Liver (tissue), 3 donors: ENCODE measurements around the gene LRRN4CL.

Experiments used
- EGR1 ChIP-seq, 2 donors: IDR thresholded peaks; 2 replicates each; pipeline ENCODE4 v1.6.1; 2016 to 2018; ENCODE audit warnings: antibody characterized with exemption in 2 of 2, low read depth in 2 of 2
- FOXA1 ChIP-seq: IDR thresholded peaks from 2 replicates; pipeline ENCODE4 v1.6.1; 2016; ENCODE audit warnings: antibody characterized with exemption
- GABPA ChIP-seq, 2 donors: IDR thresholded peaks in 1 of 2; conservative IDR thresholded peaks in 1 of 2; 2 replicates each; pipeline ENCODE4 v1.6.1; 2016; ENCODE audit warnings: antibody characterized with exemption in 2 of 2, mild to moderate bottlenecking in 1 of 2, moderate library complexity in 1 of 2
- JUND ChIP-seq, 2 donors: IDR thresholded peaks; 2 replicates each; pipeline ENCODE4 v1.6.1; 2016; ENCODE audit warnings: antibody characterized with exemption in 2 of 2
- RAD21 ChIP-seq, 2 donors: IDR thresholded peaks; 2 replicates each; pipeline ENCODE4 v1.6.1; 2016; ENCODE audit warnings: antibody characterized with exemption in 2 of 2, mild to moderate bottlenecking in 2 of 2
- SP1 ChIP-seq: IDR thresholded peaks from 2 replicates; pipeline ENCODE4 v1.6.1; 2018; ENCODE audit warnings: antibody characterized with exemption, mild to moderate bottlenecking
- TAF1 ChIP-seq: conservative IDR thresholded peaks from 2 replicates; pipeline ENCODE4 v1.6.1; 2016; ENCODE audit warnings: antibody characterized with exemption, mild to moderate bottlenecking
- YY1 ChIP-seq: IDR thresholded peaks from 2 replicates; pipeline ENCODE4 v1.6.1; 2016; ENCODE audit warnings: antibody characterized with exemption, mild to moderate bottlenecking
- TF ChIP-seq, protein P1 (sequence below): IDR thresholded peaks from 2 replicates; pipeline ENCODE4 v1.6.1; 2016; ENCODE audit warnings: antibody characterized with exemption, mild to moderate bottlenecking
- TF ChIP-seq, protein P2 (sequence below): fragments of 150-350 bp; IDR thresholded peaks from 2 replicates; pipeline ENCODE4 v1.5.1; 2017; ENCODE audit warnings: improper control_type of control experiment, low read depth, low read length; ENCODE audit not compliant: missing input control
- TF ChIP-seq, protein P3 (sequence below): IDR thresholded peaks from 2 replicates; pipeline ENCODE4 v1.6.1; 2016; ENCODE audit warnings: antibody characterized with exemption
- TF ChIP-seq, protein P4 (sequence below): IDR thresholded peaks from 2 replicates; pipeline ENCODE4 v1.6.1; 2016; ENCODE audit warnings: antibody characterized with exemption
- TF ChIP-seq, protein P5 (sequence below): IDR thresholded peaks from 2 replicates; pipeline ENCODE4 v1.6.1; 2016; ENCODE audit warnings: antibody characterized with exemption
- donor health status: healthy.
- donor health status: healthy.

DNA sequence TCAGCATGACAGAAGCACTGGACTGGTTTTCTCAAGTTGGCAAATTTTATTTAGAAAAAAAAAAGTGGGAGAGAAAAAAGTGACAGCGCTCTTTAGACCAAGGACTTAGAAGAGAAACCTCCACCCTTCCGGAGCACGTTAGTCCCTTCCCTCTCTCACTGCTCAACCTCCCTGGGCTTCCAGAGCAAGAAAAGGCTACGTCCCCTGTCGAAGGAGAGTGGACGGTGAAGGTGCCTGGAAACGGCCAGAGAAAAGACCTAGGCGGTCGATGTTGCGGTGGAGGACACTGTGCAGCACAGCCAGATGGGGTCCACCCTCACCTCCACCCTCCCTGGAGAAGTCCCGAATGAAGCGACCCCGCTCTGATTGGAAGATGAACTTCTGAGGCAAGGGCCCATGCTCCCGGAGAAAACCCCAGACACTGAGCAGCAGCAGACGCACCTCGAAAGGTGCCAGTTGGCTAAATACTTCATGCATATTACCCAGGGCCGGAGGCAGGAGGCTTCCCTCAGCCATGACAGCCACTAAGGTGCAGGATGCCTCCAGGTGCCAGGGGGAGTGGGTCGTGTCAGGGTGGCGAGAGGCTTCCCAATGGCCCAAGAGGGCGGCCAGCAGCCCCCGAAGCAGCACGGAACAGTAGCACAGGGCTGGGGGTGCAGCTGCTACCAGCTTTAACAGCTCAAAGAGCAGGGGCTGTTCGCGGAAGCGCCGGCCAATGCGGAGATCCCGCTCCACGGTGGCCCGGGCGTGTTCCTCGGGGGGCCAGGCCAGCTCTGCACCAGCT is 42.3 kb downstream of the LRRN4CL start:
- TF ChIP-seq YY1 (no peak), JUND (IDR thresholded peaks at IDR 0.05) (no peak), SP1 (no peak), GABPA (IDR thresholded peaks at IDR 0.05 in 1 of 2, conservative IDR thresholded peaks at IDR 0.05 in 1 of 2) (no peak), RAD21 (IDR thresholded peaks at IDR 0.05) (no peak), TAF1 (peak; percentile 45), EGR1 (IDR thresholded peaks at IDR 0.05; ENCODE audit: low read depth in 2 of 2) (no peak), FOXA1 (no peak)
- TF ChIP-seq, protein P1, sequence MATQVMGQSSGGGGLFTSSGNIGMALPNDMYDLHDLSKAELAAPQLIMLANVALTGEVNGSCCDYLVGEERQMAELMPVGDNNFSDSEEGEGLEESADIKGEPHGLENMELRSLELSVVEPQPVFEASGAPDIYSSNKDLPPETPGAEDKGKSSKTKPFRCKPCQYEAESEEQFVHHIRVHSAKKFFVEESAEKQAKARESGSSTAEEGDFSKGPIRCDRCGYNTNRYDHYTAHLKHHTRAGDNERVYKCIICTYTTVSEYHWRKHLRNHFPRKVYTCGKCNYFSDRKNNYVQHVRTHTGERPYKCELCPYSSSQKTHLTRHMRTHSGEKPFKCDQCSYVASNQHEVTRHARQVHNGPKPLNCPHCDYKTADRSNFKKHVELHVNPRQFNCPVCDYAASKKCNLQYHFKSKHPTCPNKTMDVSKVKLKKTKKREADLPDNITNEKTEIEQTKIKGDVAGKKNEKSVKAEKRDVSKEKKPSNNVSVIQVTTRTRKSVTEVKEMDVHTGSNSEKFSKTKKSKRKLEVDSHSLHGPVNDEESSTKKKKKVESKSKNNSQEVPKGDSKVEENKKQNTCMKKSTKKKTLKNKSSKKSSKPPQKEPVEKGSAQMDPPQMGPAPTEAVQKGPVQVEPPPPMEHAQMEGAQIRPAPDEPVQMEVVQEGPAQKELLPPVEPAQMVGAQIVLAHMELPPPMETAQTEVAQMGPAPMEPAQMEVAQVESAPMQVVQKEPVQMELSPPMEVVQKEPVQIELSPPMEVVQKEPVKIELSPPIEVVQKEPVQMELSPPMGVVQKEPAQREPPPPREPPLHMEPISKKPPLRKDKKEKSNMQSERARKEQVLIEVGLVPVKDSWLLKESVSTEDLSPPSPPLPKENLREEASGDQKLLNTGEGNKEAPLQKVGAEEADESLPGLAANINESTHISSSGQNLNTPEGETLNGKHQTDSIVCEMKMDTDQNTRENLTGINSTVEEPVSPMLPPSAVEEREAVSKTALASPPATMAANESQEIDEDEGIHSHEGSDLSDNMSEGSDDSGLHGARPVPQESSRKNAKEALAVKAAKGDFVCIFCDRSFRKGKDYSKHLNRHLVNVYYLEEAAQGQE: no peak
- TF ChIP-seq, protein P2, sequence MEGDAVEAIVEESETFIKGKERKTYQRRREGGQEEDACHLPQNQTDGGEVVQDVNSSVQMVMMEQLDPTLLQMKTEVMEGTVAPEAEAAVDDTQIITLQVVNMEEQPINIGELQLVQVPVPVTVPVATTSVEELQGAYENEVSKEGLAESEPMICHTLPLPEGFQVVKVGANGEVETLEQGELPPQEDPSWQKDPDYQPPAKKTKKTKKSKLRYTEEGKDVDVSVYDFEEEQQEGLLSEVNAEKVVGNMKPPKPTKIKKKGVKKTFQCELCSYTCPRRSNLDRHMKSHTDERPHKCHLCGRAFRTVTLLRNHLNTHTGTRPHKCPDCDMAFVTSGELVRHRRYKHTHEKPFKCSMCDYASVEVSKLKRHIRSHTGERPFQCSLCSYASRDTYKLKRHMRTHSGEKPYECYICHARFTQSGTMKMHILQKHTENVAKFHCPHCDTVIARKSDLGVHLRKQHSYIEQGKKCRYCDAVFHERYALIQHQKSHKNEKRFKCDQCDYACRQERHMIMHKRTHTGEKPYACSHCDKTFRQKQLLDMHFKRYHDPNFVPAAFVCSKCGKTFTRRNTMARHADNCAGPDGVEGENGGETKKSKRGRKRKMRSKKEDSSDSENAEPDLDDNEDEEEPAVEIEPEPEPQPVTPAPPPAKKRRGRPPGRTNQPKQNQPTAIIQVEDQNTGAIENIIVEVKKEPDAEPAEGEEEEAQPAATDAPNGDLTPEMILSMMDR: no peak
- TF ChIP-seq, protein P3, sequence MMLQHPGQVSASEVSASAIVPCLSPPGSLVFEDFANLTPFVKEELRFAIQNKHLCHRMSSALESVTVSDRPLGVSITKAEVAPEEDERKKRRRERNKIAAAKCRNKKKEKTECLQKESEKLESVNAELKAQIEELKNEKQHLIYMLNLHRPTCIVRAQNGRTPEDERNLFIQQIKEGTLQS: no peak
- TF ChIP-seq, protein P4, sequence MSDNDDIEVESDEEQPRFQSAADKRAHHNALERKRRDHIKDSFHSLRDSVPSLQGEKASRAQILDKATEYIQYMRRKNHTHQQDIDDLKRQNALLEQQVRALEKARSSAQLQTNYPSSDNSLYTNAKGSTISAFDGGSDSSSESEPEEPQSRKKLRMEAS: no peak
- TF ChIP-seq, protein P5, sequence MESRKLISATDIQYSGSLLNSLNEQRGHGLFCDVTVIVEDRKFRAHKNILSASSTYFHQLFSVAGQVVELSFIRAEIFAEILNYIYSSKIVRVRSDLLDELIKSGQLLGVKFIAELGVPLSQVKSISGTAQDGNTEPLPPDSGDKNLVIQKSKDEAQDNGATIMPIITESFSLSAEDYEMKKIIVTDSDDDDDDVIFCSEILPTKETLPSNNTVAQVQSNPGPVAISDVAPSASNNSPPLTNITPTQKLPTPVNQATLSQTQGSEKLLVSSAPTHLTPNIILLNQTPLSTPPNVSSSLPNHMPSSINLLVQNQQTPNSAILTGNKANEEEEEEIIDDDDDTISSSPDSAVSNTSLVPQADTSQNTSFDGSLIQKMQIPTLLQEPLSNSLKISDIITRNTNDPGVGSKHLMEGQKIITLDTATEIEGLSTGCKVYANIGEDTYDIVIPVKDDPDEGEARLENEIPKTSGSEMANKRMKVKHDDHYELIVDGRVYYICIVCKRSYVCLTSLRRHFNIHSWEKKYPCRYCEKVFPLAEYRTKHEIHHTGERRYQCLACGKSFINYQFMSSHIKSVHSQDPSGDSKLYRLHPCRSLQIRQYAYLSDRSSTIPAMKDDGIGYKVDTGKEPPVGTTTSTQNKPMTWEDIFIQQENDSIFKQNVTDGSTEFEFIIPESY: no peak
